Measurements from ENCODE around the gene MRTFB. TPM values are rescaled to one million over a fixed set of nuclear protein-coding genes. Genes with fewer than 3 reads are reported as not detected.
A peak's percentile ranks its signal among the peaks of the same experiment; 100 is the strongest.

The MRTFB gene
- total and polyA plus RNA-seq, 2 of the 13 experiments (the other 11 are each of a cell fraction or from before 2014, with no cell fraction given), result 11.4 to 14.0 TPM

DNA sequence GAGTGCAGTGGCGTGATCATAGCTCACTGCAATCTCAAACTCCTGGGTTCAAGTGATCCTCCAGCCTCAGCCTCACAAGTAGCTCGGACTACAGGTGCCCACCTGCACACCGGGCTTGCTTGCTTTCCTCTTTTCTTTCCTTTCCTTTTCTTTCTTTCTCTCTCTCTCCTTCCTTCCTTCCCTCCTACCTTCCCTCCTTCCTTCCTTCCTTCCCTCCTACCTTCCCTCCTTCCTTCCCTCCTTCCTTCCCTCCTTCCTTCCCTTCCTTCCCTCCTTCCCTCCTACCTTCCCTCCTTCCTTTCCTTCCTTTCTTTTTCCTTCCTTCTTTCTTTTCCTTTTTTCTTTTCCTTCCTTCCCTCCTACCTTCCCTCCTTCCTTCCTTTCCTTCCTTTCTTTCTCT, 225.5 kb downstream of the MRTFB start:
- H3K27me3 ChIP-seq (ENCODE audit: control insufficient read depth in 1 of 2, insufficient read depth in 2 of 2, low read length in 2 of 2), result peaks cover 1 to 4% of the 10 kb centered on the region in 2 experiments; a peak in 4 of 5 replicates
- no peak overlapping the region for H3K27ac ChIP-seq (ENCODE audit: extremely low read length, insufficient read depth, low read length)
- no peak overlapping the region for H3K4me2 ChIP-seq (ENCODE audit: low read depth, low read length)
- no peaks in the 10 kb centered on the region for H4K20me1 ChIP-seq (ENCODE audit: insufficient read depth, low read length)
- no peak overlapping the region for H2AFZ ChIP-seq (ENCODE audit: low read length)
- no TSS peak for BruUV-seq (replicated peaks)
- FAIRE-seq, result no peak
- in situ Hi-C loops (cut with HindIII; ENCODE audit: extremely low pct_ligation_motif_present, low pct_unique_long_range_greater_than_20kb) (no loop called here), intact Hi-C loops (cut with micrococcal nuclease; ENCODE audit: unreplicated experiment) (no loop called here)
- ChIA-PET CTCF (ENCODE audit: low intra/inter-chr PET ratio, low total read pairs) (no interaction called here), POLR2A (interaction anchor here (1.2 to 2.8 kb wide), 2 partner anchors 11 to 377 kb away, joined by 4 to 12 read pairs; partner anchors contain the start of gene ERCC4)
- TF ChIP-seq JUN (CRISPR knock-in tag; IDR thresholded peaks at IDR 0.05) (no peak), SUZ12 (IDR thresholded peaks at IDR 0.05; ENCODE audit: low read depth, low read length) (no peak), NONO (IDR thresholded peaks at IDR 0.05) (peak; percentile 13; the same call in 1 of the 2 replicates), NONO (CRISPR knock-in tag; conservative IDR thresholded peaks at IDR 0.05) (no peak), PCBP2 (optimal IDR thresholded peaks at IDR 0.05; ENCODE audit: low read depth, low read length, poor library complexity, severe bottlenecking) (peak; percentile 69), AGO2 (optimal IDR thresholded peaks at IDR 0.05; ENCODE audit: low read depth, low read length) (no peak), STAG1 (CRISPR knock-in tag; IDR thresholded peaks at IDR 0.05) (no peak), ZSCAN29 (CRISPR knock-in tag; conservative IDR thresholded peaks at IDR 0.05) (no peak), FOXA1 (IDR thresholded peaks at IDR 0.05) (0 out of 2 replicates have a peak, but pooled peaks have one; percentile 13), FOXA1 (CRISPR knock-in tag; IDR thresholded peaks at IDR 0.05) (no peak), ELF4 (CRISPR knock-in tag; IDR thresholded peaks at IDR 0.05; ENCODE audit: borderline replicate concordance) (no peak), ZNF563 (CRISPR knock-in tag; IDR thresholded peaks at IDR 0.05) (no peak)
- TF ChIP-seq, protein P1, sequence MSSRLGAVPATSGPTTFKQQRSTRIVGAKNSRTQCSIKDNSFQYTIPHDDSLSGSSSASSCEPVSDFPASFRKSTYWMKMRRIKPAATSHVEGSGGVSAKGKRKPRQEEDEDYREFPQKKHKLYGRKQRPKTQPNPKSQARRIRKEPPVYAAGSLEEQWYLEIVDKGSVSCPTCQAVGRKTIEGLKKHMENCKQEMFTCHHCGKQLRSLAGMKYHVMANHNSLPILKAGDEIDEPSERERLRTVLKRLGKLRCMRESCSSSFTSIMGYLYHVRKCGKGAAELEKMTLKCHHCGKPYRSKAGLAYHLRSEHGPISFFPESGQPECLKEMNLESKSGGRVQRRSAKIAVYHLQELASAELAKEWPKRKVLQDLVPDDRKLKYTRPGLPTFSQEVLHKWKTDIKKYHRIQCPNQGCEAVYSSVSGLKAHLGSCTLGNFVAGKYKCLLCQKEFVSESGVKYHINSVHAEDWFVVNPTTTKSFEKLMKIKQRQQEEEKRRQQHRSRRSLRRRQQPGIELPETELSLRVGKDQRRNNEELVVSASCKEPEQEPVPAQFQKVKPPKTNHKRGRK (CRISPR knock-in tag; IDR thresholded peaks at IDR 0.05), result peak; percentile 95
- TF ChIP-seq, protein P2, sequence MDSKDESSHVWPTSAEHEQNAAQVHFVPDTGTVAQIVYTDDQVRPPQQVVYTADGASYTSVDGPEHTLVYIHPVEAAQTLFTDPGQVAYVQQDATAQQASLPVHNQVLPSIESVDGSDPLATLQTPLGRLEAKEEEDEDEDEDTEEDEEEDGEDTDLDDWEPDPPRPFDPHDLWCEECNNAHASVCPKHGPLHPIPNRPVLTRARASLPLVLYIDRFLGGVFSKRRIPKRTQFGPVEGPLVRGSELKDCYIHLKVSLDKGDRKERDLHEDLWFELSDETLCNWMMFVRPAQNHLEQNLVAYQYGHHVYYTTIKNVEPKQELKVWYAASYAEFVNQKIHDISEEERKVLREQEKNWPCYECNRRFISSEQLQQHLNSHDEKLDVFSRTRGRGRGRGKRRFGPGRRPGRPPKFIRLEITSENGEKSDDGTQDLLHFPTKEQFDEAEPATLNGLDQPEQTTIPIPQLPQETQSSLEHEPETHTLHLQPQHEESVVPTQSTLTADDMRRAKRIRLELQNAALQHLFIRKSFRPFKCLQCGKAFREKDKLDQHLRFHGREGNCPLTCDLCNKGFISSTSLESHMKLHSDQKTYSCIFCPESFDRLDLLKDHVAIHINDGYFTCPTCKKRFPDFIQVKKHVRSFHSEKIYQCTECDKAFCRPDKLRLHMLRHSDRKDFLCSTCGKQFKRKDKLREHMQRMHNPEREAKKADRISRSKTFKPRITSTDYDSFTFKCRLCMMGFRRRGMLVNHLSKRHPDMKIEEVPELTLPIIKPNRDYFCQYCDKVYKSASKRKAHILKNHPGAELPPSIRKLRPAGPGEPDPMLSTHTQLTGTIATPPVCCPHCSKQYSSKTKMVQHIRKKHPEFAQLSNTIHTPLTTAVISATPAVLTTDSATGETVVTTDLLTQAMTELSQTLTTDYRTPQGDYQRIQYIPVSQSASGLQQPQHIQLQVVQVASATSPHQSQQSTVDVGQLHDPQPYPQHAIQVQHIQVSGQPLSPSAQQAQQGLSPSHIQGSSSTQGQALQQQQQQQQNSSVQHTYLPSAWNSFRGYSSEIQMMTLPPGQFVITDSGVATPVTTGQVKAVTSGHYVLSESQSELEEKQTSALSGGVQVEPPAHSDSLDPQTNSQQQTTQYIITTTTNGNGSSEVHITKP (CRISPR knock-in tag; IDR thresholded peaks at IDR 0.05; ENCODE audit: low read depth), result no peak
- TF ChIP-seq, protein P3, sequence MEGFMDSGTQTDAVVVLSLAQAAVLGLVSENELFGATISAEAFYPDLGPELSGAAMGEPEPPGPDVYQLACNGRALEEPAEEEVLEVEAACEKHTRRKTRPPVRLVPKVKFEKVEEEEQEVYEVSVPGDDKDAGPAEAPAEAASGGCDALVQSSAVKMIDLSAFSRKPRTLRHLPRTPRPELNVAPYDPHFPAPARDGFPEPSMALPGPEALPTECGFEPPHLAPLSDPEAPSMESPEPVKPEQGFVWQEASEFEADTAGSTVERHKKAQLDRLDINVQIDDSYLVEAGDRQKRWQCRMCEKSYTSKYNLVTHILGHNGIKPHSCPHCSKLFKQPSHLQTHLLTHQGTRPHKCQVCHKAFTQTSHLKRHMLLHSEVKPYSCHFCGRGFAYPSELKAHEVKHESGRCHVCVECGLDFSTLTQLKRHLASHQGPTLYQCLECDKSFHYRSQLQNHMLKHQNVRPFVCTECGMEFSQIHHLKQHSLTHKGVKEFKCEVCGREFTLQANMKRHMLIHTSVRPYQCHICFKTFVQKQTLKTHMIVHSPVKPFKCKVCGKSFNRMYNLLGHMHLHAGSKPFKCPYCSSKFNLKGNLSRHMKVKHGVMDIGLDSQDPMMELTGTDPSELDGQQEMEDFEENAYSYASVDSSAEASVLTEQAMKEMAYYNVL (CRISPR knock-in tag; IDR thresholded peaks at IDR 0.05; ENCODE audit: borderline replicate concordance), result peak; percentile 55; the same call in 1 of the 2 replicates
- WGBS (ENCODE audit: low lambda C conversion rate), result 28% methylated on average over 3 of the region's 3 CpGs
- H3K9me3 ChIP-seq (ENCODE audit: low read length), result no peaks in the 10 kb centered on the region
- no peak overlapping the region for H3K9ac ChIP-seq (ENCODE audit: insufficient read depth, low read depth, low read length)
- no peaks in the 10 kb centered on the region for H3K36me3 ChIP-seq (replicated peaks in 1 of 2; ENCODE audit: control insufficient read depth in 1 of 2, insufficient read depth in 2 of 2, low read length in 2 of 2)
- no peaks in the 10 kb centered on the region for H3K79me2 ChIP-seq (ENCODE audit: insufficient read depth, low read length)
- H3K4me1 ChIP-seq (ENCODE audit: insufficient read depth, low read length), result peaks cover 29% of the 10 kb centered on the region
- no peak for DNase-seq (ENCODE audit: low spot score)
- no peak for ATAC-seq
- no peak overlapping the region for H3K4me3 ChIP-seq (replicated peaks in 1 of 3; ENCODE audit: insufficient read depth in 1 of 3, low read depth in 2 of 3, low read length in 3 of 3)

Measured in HepG2 (cell line).